Astrocyte (in vitro differentiated cells and primary cell): ENCODE measurements around the gene EIF3J.
"Not testable (repeated sequence)": the region's sequence is repeated elsewhere in the genome, so short reads cannot be mapped to it uniquely, and the experiment has no call there.

Experiments
- EZH2 ChIP-seq: IDR thresholded peaks from 2 replicates; pipeline ENCODE4 v1.6.1; 2012; ENCODE audit warnings: mild to moderate bottlenecking, low read length, inconsistent platforms; ENCODE audit not compliant: insufficient read depth
- TF ChIP-seq, protein P1 (sequence below): IDR thresholded peaks from 2 replicates; pipeline ENCODE4 v1.5.1; 2011; ENCODE audit warnings: low read depth, mild to moderate bottlenecking, inconsistent platforms, low read length, moderate library complexity; ENCODE audit not compliant: insufficient read depth

DNA sequence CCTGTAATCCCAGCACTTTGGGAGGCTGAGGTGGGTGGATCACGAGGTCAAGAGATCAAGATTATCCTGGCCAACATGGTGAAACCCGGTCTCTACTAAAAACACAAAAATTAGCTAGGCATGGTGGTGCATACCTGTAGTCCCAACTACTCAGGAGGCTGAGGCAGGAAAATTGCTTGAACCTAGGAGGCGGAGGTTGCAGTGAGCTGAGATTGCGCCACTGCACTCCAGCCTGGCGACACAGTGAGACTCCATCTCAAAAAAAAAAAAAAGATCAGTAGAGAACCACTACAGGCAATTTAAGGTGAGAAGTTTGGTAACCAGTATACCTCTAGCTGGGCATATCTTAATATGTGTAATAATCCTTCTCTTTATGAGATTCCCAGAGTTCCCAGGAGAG lies 7.8 kb downstream of the EIF3J start:
- TF ChIP-seq, protein P1, sequence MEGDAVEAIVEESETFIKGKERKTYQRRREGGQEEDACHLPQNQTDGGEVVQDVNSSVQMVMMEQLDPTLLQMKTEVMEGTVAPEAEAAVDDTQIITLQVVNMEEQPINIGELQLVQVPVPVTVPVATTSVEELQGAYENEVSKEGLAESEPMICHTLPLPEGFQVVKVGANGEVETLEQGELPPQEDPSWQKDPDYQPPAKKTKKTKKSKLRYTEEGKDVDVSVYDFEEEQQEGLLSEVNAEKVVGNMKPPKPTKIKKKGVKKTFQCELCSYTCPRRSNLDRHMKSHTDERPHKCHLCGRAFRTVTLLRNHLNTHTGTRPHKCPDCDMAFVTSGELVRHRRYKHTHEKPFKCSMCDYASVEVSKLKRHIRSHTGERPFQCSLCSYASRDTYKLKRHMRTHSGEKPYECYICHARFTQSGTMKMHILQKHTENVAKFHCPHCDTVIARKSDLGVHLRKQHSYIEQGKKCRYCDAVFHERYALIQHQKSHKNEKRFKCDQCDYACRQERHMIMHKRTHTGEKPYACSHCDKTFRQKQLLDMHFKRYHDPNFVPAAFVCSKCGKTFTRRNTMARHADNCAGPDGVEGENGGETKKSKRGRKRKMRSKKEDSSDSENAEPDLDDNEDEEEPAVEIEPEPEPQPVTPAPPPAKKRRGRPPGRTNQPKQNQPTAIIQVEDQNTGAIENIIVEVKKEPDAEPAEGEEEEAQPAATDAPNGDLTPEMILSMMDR = not testable (repeated sequence)
- not testable (repeated sequence) for TF ChIP-seq EZH2
